ENCODE results near the gene KLHDC7B.

The KLHDC7B gene

GRCh38 chr22:50575426-50575941 is 29.8 kb downstream of the KLHDC7B start:
- no peak for TF ChIP-seq CTCF (IDR thresholded peaks at IDR 0.05; ENCODE audit: insufficient read depth, low read length)
- no peak for TF ChIP-seq POLR2AphosphoS5 (IDR thresholded peaks at IDR 0.05; ENCODE audit: low read depth)
- TF ChIP-seq REST (IDR thresholded peaks at IDR 0.05; ENCODE audit: insufficient replicate concordance, low read depth), result no peak
- no peak for TF ChIP-seq GABPA (IDR thresholded peaks at IDR 0.05; ENCODE audit: low read depth)
- no peak for TF ChIP-seq SPI1 (IDR thresholded peaks at IDR 0.05; ENCODE audit: borderline replicate concordance, low read depth)
- DNase-seq (ENCODE audit: low read depth in 1 of 2, low spot score in 1 of 2), result no peak
- no peak overlapping the region for H3K27ac ChIP-seq (replicated peaks)
- H3K27me3 ChIP-seq (ENCODE audit: insufficient read depth, poor library complexity, severe bottlenecking), result no peaks in the 10 kb centered on the region
- H3K4me3 ChIP-seq (replicated peaks; ENCODE audit: insufficient read depth, low read length), result no peak overlapping the region

- DNase-seq (ENCODE audit: low read depth in 1 of 2, low spot score in 1 of 2), result peak in 1 of 2 experiments; percentile 16
- no peaks in the 10 kb centered on the region for H3K27me3 ChIP-seq (ENCODE audit: insufficient read depth, poor library complexity, severe bottlenecking)
- H3K4me3 ChIP-seq (replicated peaks; ENCODE audit: insufficient read depth, low read length), result no peak overlapping the region
- no peak for TF ChIP-seq CTCF (IDR thresholded peaks at IDR 0.05; ENCODE audit: insufficient read depth, low read length)
- no peak overlapping the region for H3K27ac ChIP-seq (replicated peaks)
These were observed 30.4 kb downstream of the KLHDC7B start for GRCh38 chr22:50576070-50576469.

- no peak for DNase-seq (ENCODE audit: low read depth in 1 of 2, low spot score in 1 of 2)
- Histone ChIP-seq H3K27me3 (ENCODE audit: insufficient read depth, poor library complexity, severe bottlenecking) (no peaks in the 10 kb centered on the region), H3K27ac (replicated peaks) (no peak overlapping the region), H3K4me3 (replicated peaks; ENCODE audit: insufficient read depth, low read length) (no peak overlapping the region)
- TF ChIP-seq GABPA (IDR thresholded peaks at IDR 0.05; ENCODE audit: low read depth) (no peak), SPI1 (IDR thresholded peaks at IDR 0.05; ENCODE audit: borderline replicate concordance, low read depth) (no peak), POLR2AphosphoS5 (IDR thresholded peaks at IDR 0.05; ENCODE audit: low read depth) (no peak), CTCF (IDR thresholded peaks at IDR 0.05; ENCODE audit: insufficient read depth, low read length) (no peak), REST (IDR thresholded peaks at IDR 0.05; ENCODE audit: insufficient replicate concordance, low read depth) (no peak)
These were observed 31.4 kb downstream of the KLHDC7B start for GRCh38 chr22:50576806-50577696.

Data from HL-60 (cell line).